Caco-2 (cell line): ENCODE measurements around the gene RBM20. TPM values are rescaled to one million over a fixed set of nuclear protein-coding genes. Genes with fewer than 3 reads are reported as not detected.

ENCODE experiments used
- BruUV-seq: library from RNA; stranded (reverse); fragments of 400-500 nt; replicated peaks from 2 replicates; lab custom pipeline; 2021; lab: Mats Ljungman, UMichigan
- CTCF ChIA-PET: fragments of 300-600 bp; sonication (Branson Sonifier 250); formaldehyde crosslinking; loops from one replicate; lab custom pipeline; 2022; ENCODE audit warnings: antibody characterized with exemption; lab: Charles Lee
- POLR2A ChIA-PET: fragments of 300-600 bp; sonication (Branson Sonifier 250); formaldehyde crosslinking; loops from one replicate; lab custom pipeline; 2022; ENCODE audit warnings: antibody characterized with exemption; lab: Charles Lee
- DNase-seq, 2 experiments: peaks; one replicate each; pipeline versions ENCODE4 v3.0.0 to v3.0.0-alpha.2; 2020 to 2022
- H3K27me3 ChIP-seq: replicated peaks from 2 replicates; pipeline ENCODE4 v1.6.0; 2011; ENCODE audit warnings: low read length; ENCODE audit not compliant: control insufficient read depth, insufficient read depth
- H3K36me3 ChIP-seq: 2 replicates; pipeline ENCODE4 v1.5.1; 2011; ENCODE audit warnings: low read length; ENCODE audit not compliant: control insufficient read depth, insufficient read depth
- H3K4me1 ChIP-seq: fragments of 250-450 bp; sonication (Bioruptor Pico); 2 replicates; pipeline ENCODE4 v1.5.1; 2020; ENCODE audit warnings: mild to moderate bottlenecking
- H3K4me3 ChIP-seq: 2 replicates; pipeline ENCODE4 v1.5.1; 2011; ENCODE audit warnings: low read depth, mild to moderate bottlenecking, control low read depth, low read length
- H3K9me3 ChIP-seq: fragments of 250-450 bp; sonication (Bioruptor Pico); 2 replicates; pipeline ENCODE4 v1.5.1; 2020; ENCODE audit warnings: mild to moderate bottlenecking, moderate library complexity
- H3K27ac Mint-ChIP-seq: one replicate; pipeline ENCODE4 v1.8.0; 2022; ENCODE audit warnings: mixed read lengths; ENCODE audit not compliant: unreplicated experiment
- H3K27me3 Mint-ChIP-seq: one replicate; pipeline ENCODE4 v1.8.0; 2022; ENCODE audit warnings: mixed read lengths; ENCODE audit not compliant: insufficient read depth, unreplicated experiment
- H3K36me3 Mint-ChIP-seq: one replicate; pipeline ENCODE4 v1.8.0; 2022; ENCODE audit warnings: mild to moderate bottlenecking, mixed read lengths; ENCODE audit not compliant: insufficient read depth, unreplicated experiment
- H3K4me1 Mint-ChIP-seq: one replicate; pipeline ENCODE4 v1.8.0; 2022; ENCODE audit warnings: low read depth, mixed read lengths; ENCODE audit not compliant: unreplicated experiment
- H3K4me3 Mint-ChIP-seq: one replicate; pipeline ENCODE4 v1.8.0; 2022; ENCODE audit warnings: mild to moderate bottlenecking, moderate library complexity, mixed read lengths; ENCODE audit not compliant: unreplicated experiment
- H3K9me3 Mint-ChIP-seq: one replicate; pipeline ENCODE4 v1.8.0; 2022; ENCODE audit warnings: mixed read lengths; ENCODE audit not compliant: unreplicated experiment
- intact Hi-C: fragments of 100-400 bp; cut with micrococcal nuclease; formaldehyde crosslinking; loops from one replicate; pipeline ENCODE4 v1.10.0; 2022; ENCODE audit not compliant: unreplicated experiment
- total RNA-seq: library from RNA; stranded (reverse); gene quantifications from 2 replicates; pipeline ENCODE4 v1.2.3, GENCODE V29; 2022
- TF ChIP-seq, protein P1 (sequence below), 2 experiments: fragments of 200-600 bp in 1 of 2; IDR thresholded peaks; 1 replicate in 1 of 2; 2 replicates in 1 of 2; pipeline versions ENCODE4 v1.5.1 to v1.8.0; 2011 to 2022; ENCODE audit warnings: antibody characterized with exemption in 1 of 2, control low read depth in 1 of 2, inconsistent platforms in 1 of 2, low read depth in 1 of 2, low read length in 1 of 2, mild to moderate bottlenecking in 1 of 2, moderate library complexity in 1 of 2; ENCODE audit not compliant: insufficient read depth in 1 of 2, severe bottlenecking in 1 of 2, unreplicated experiment in 1 of 2

Gene RBM20
- total RNA-seq, 1 experiment from 2014 or later = 0.36 TPM

DNA sequence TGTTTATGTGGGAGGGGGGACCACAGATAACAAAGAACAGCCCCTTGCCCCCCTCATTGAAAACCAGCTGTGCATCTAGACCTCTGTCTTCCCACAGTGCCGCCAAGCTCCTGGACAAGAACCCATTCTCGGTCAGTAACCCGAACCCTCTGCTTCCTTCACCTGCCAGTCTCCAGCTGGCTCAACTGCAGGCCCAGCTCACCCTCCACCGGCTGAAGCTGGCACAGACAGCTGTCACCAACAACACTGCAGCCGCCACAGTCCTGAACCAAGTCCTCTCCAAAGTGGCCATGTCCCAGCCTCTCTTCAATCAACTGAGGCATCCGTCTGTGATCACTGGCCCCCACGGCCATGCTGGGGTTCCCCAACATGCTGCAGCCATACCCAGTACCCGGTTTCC is 136.6 kb downstream of the RBM20 start:
- BruUV-seq = no TSS peak
- peaks cover 13% of the 10 kb centered on the region for H3K4me1 ChIP-seq
- H3K27me3 Mint-ChIP-seq = no peaks in the 10 kb centered on the region
- H3K9me3 ChIP-seq = no peaks in the 10 kb centered on the region
- H3K4me3 Mint-ChIP-seq = no peak overlapping the region
- H3K36me3 ChIP-seq = no peaks in the 10 kb centered on the region
- TF ChIP-seq, protein P1, sequence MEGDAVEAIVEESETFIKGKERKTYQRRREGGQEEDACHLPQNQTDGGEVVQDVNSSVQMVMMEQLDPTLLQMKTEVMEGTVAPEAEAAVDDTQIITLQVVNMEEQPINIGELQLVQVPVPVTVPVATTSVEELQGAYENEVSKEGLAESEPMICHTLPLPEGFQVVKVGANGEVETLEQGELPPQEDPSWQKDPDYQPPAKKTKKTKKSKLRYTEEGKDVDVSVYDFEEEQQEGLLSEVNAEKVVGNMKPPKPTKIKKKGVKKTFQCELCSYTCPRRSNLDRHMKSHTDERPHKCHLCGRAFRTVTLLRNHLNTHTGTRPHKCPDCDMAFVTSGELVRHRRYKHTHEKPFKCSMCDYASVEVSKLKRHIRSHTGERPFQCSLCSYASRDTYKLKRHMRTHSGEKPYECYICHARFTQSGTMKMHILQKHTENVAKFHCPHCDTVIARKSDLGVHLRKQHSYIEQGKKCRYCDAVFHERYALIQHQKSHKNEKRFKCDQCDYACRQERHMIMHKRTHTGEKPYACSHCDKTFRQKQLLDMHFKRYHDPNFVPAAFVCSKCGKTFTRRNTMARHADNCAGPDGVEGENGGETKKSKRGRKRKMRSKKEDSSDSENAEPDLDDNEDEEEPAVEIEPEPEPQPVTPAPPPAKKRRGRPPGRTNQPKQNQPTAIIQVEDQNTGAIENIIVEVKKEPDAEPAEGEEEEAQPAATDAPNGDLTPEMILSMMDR (IDR thresholded peaks at IDR 0.05; ENCODE audit: insufficient read depth in 1 of 2, low read depth in 1 of 2, low read length in 1 of 2, severe bottlenecking in 1 of 2, unreplicated experiment in 1 of 2) = no peak
- ChIA-PET POLR2A (no interaction called here), CTCF (no interaction called here)
- no peaks in the 10 kb centered on the region for H3K9me3 Mint-ChIP-seq
- DNase-seq = no peak
- no peaks in the 10 kb centered on the region for H3K27me3 ChIP-seq
- H3K4me3 ChIP-seq = no peak overlapping the region
- peaks cover under 1% of the 10 kb centered on the region for H3K36me3 Mint-ChIP-seq
- H3K27ac Mint-ChIP-seq = no peak overlapping the region
- intact Hi-C loops = no loop called here
- peaks cover under 1% of the 10 kb centered on the region for H3K4me1 Mint-ChIP-seq

DNA sequence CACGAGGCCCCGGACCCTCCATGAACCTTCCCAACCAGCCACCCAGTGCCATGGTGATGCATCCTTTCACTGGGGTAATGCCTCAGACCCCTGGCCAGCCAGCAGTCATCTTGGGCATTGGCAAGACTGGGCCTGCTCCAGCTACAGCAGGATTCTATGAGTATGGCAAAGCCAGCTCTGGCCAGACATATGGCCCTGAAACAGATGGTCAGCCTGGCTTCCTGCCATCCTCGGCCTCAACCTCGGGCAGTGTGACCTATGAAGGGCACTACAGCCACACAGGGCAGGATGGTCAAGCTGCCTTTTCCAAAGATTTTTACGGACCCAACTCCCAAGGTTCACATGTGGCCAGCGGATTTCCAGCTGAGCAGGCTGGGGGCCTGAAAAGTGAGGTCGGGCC is 137.0 kb downstream of the RBM20 start:
- no TSS peak for BruUV-seq
- H3K4me1 ChIP-seq = peaks cover 11% of the 10 kb centered on the region
- CTCF ChIA-PET = no interaction called here
- TF ChIP-seq, protein P1 (IDR thresholded peaks at IDR 0.05; ENCODE audit: insufficient read depth in 1 of 2, low read depth in 1 of 2, low read length in 1 of 2, severe bottlenecking in 1 of 2, unreplicated experiment in 1 of 2) = no peak
- no peaks in the 10 kb centered on the region for H3K9me3 Mint-ChIP-seq
- intact Hi-C loops = no loop called here
- no peaks in the 10 kb centered on the region for H3K27me3 Mint-ChIP-seq
- no peaks in the 10 kb centered on the region for H3K36me3 Mint-ChIP-seq
- H3K27me3 ChIP-seq = no peaks in the 10 kb centered on the region
- POLR2A ChIA-PET = no interaction called here
- H3K9me3 ChIP-seq = no peaks in the 10 kb centered on the region
- DNase-seq = no peak
- H3K4me1 Mint-ChIP-seq = peaks cover 5% of the 10 kb centered on the region
- H3K36me3 ChIP-seq = no peaks in the 10 kb centered on the region
- H3K4me3 Mint-ChIP-seq = no peak overlapping the region
- no peak overlapping the region for H3K4me3 ChIP-seq
- no peak overlapping the region for H3K27ac Mint-ChIP-seq

DNA sequence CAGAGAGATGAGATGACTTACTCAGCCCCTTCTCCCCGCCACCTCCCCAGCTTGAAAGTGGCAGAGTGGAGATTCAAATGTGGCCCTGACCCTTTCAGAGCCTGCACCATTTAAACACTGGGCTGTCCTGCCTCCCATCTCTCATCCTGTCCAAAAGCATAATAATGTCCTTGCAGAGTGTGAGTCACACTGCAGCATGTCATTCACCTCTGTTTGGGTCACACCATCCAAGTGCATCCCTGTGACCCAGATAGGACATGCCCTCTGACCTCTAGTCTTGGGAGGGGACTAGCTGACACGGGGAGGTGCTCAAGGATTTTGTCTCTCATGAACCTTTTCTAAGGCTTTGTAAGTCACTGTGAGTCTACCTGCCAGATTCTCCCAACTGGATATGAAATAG is 138.5 kb downstream of the RBM20 start:
- no peak overlapping the region for H3K4me3 Mint-ChIP-seq
- Histone ChIP-seq H3K4me1 (0 out of 2 replicates have a peak, but pooled peaks cover 5% of the 10 kb centered on the region), H3K27me3 (no peaks in the 10 kb centered on the region), H3K36me3 (no peaks in the 10 kb centered on the region), H3K4me3 (no peak overlapping the region), H3K9me3 (no peaks in the 10 kb centered on the region)
- no TSS peak for BruUV-seq
- CTCF ChIA-PET = interaction anchor here (0.9 kb wide), 1 partner anchor 90 kb away, joined by 4 read pairs; no protein-coding TSS in a partner anchor
- H3K27ac Mint-ChIP-seq = no peak overlapping the region
- intact Hi-C loops = no loop called here
- no peaks in the 10 kb centered on the region for H3K36me3 Mint-ChIP-seq
- no peaks in the 10 kb centered on the region for H3K27me3 Mint-ChIP-seq
- peaks cover 9% of the 10 kb centered on the region for H3K4me1 Mint-ChIP-seq
- no peaks in the 10 kb centered on the region for H3K9me3 Mint-ChIP-seq
- TF ChIP-seq, protein P1 (IDR thresholded peaks at IDR 0.05; ENCODE audit: insufficient read depth in 1 of 2, low read depth in 1 of 2, low read length in 1 of 2, severe bottlenecking in 1 of 2, unreplicated experiment in 1 of 2) = no peak
- POLR2A ChIA-PET = no interaction called here
- no peak for DNase-seq
